WTC11 (cell line): ENCODE results near the gene CCDC28A.

ENCODE experiments used
- CREB1 ChIP-seq: sonication (generic); formaldehyde crosslinking; IDR thresholded peaks from 2 replicates; pipeline ENCODE4 v1.8.0; 2023; ENCODE audit warnings: mild to moderate bottlenecking, missing genetic modification reagents
- NFE2L1 ChIP-seq: sonication (generic); formaldehyde crosslinking; IDR thresholded peaks from 2 replicates; pipeline ENCODE4 v1.8.1; 2023; ENCODE audit warnings: missing genetic modification reagents
- NR2C2 ChIP-seq: sonication (generic); formaldehyde crosslinking; IDR thresholded peaks from 2 replicates; pipeline ENCODE4 v1.8.0; 2022; ENCODE audit warnings: mild to moderate bottlenecking, missing genetic modification reagents
- ZBTB21 ChIP-seq: sonication (generic); formaldehyde crosslinking; IDR thresholded peaks from 2 replicates; pipeline ENCODE4 v1.8.1; 2023; ENCODE audit warnings: mild to moderate bottlenecking, missing genetic modification reagents, borderline replicate concordance
- ZNF121 ChIP-seq: sonication (generic); formaldehyde crosslinking; IDR thresholded peaks from 2 replicates; pipeline ENCODE4 v1.8.0; 2023; ENCODE audit warnings: missing genetic modification reagents
- ZNF423 ChIP-seq: fragments of 250-450 bp; sonication (Bioruptor Pico); IDR thresholded peaks from 2 replicates; pipeline ENCODE4 v2.1.2; 2022; ENCODE audit warnings: mild to moderate bottlenecking, moderate library complexity
- TF ChIP-seq, protein P1 (sequence below): sonication (generic); formaldehyde crosslinking; IDR thresholded peaks from 2 replicates; pipeline ENCODE4 v1.8.1; 2022; ENCODE audit warnings: low read depth, mild to moderate bottlenecking, moderate library complexity, missing genetic modification reagents, borderline replicate concordance
- TF ChIP-seq, protein P2 (sequence below): fragments of 200-600 bp; IDR thresholded peaks from 2 replicates; pipeline ENCODE4 v1.8.0; 2022; ENCODE audit warnings: antibody characterized with exemption
- TF ChIP-seq, protein P3 (sequence below): sonication (generic); formaldehyde crosslinking; IDR thresholded peaks from 2 replicates; pipeline ENCODE4 v1.8.1; 2022; ENCODE audit warnings: missing genetic modification reagents, borderline replicate concordance

DNA sequence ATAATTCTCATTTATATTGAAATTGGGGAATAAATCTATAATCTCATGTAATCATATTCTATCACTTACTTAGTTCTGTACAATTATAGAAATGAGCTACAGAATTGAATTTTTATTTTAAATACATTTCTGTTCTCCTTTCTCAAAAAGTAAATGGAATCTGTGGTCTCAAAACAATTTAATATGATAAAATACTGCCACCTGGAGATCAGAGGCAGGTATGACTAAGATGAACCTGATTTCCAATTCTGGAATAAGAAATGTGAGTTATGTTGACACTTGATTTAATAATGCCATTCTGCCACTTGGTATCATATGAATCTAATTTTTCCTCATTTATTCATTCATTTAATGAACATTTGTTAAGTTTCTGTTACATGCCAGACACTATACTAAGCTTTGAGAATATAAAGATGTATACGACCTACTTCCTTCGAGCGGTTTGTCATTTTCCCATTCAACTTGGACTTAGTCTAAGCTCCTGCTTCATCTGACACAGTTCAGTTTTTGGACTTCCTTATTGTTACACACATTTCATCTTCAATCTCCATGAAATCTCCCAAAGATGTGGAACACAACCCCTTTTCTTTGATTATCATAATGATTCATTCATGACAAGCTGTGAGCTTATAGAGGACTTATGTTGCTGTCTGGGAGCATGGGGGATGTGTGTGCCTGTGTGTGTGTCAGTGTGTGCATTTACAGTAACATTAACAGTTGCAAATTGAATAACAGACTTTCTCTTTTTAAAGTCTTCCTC, 7.5 kb upstream of the CCDC28A start:
- TF ChIP-seq, protein P1, sequence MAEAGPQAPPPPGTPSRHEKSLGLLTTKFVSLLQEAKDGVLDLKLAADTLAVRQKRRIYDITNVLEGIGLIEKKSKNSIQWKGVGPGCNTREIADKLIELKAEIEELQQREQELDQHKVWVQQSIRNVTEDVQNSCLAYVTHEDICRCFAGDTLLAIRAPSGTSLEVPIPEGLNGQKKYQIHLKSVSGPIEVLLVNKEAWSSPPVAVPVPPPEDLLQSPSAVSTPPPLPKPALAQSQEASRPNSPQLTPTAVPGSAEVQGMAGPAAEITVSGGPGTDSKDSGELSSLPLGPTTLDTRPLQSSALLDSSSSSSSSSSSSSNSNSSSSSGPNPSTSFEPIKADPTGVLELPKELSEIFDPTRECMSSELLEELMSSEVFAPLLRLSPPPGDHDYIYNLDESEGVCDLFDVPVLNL = no peak
- TF ChIP-seq, protein P2, sequence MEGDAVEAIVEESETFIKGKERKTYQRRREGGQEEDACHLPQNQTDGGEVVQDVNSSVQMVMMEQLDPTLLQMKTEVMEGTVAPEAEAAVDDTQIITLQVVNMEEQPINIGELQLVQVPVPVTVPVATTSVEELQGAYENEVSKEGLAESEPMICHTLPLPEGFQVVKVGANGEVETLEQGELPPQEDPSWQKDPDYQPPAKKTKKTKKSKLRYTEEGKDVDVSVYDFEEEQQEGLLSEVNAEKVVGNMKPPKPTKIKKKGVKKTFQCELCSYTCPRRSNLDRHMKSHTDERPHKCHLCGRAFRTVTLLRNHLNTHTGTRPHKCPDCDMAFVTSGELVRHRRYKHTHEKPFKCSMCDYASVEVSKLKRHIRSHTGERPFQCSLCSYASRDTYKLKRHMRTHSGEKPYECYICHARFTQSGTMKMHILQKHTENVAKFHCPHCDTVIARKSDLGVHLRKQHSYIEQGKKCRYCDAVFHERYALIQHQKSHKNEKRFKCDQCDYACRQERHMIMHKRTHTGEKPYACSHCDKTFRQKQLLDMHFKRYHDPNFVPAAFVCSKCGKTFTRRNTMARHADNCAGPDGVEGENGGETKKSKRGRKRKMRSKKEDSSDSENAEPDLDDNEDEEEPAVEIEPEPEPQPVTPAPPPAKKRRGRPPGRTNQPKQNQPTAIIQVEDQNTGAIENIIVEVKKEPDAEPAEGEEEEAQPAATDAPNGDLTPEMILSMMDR = peak; percentile 47
- TF ChIP-seq ZNF423 (CRISPR knock-in tag) = no peak
- TF ChIP-seq NFE2L1 (CRISPR knock-in tag) = no peak
- TF ChIP-seq, protein P3, sequence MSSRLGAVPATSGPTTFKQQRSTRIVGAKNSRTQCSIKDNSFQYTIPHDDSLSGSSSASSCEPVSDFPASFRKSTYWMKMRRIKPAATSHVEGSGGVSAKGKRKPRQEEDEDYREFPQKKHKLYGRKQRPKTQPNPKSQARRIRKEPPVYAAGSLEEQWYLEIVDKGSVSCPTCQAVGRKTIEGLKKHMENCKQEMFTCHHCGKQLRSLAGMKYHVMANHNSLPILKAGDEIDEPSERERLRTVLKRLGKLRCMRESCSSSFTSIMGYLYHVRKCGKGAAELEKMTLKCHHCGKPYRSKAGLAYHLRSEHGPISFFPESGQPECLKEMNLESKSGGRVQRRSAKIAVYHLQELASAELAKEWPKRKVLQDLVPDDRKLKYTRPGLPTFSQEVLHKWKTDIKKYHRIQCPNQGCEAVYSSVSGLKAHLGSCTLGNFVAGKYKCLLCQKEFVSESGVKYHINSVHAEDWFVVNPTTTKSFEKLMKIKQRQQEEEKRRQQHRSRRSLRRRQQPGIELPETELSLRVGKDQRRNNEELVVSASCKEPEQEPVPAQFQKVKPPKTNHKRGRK (CRISPR knock-in tag) = no peak
- no peak for TF ChIP-seq ZNF121 (CRISPR knock-in tag)
- no peak for TF ChIP-seq NR2C2 (CRISPR knock-in tag)
- TF ChIP-seq CREB1 (CRISPR knock-in tag) = no peak
- no peak for TF ChIP-seq ZBTB21 (CRISPR knock-in tag)
